Measurements from ENCODE around the gene EPHX1.
"Not testable (repeated sequence)": the region's sequence is repeated elsewhere in the genome, so short reads cannot be mapped to it uniquely, and the experiment has no call there.

The EPHX1 gene

GRCh38 chr1:225883616-225884265 is 73.8 kb downstream of the EPHX1 start:
- DNase-seq, result no peak

DNA sequence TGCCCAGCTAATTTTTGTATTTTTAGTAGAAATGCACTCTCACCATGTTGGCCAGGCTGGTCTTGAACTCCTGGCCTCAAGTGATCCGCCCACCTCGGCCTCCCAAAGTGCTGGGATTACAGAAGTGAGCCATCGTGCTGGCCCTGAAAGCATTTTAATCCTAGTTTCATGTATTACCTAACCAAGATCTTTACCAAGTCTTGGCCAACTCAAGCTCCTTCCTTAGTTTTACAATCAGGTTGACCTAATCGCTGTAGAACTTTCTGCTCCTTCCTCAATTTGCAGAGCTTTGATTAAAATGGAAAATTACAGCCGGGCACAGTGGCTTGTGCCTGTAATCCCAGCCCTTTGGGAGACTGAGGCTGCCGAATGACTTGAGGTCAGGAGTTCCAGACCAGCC is 75.4 kb downstream of the EPHX1 start:
- no peak for DNase-seq

DNA sequence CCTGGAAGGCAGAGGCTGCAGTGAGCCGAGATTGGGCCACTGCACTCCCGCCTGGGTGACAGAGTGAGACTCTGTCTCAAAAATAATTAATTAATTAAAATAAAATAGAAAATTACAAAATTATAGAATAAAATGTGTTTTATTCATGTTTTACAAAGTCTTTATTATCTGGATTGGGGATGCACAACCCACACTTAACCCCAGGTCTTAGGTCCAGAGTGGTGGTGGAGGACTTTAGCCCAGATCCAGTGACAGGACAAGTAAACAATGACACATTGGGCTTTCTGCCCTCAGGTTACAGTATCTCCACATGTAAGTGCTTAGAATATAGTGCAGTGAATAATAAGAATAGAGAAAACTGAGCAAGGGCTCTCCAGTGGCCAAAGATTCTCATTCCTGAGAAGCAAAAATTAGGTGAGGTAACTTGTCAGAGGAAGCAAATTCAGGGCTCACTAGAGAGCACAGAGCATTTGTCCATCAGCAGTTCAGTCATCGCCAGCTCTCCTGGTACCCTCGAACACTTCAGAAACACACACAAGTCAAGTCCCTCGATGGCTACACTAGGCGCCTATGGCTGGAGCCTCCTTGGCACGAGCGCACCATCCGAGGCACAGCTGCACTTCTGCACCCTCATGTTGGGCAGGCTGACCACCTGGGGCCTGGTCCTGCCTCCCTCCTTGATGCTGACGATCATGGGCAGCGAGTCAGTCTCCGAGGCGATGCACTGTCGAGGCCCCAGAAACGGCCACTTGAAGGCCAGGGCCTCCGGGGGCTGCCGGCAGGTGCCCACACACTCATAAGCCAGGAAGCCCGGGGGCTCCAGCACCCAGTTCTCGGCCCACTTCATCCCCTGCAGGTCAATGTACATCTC is 76.5 kb downstream of the EPHX1 start:
- DNase-seq, result no peak

DNA sequence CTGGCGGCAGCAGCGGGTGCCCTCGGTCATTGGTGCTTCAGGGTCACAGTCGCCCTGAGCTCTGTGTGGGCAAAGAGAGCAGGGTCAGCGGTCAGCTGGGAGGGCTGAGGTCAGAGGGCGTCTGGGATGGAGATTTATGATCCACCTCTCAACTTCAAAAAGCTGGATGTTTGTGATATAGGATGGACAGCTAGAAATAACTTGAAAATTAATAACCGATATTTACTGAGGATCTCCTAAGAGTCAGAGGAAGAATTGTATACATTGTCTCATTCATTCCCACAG is 77.0 kb downstream of the EPHX1 start:
- DNase-seq, result no peak

- not testable (repeated sequence) for DNase-seq
Measured at GRCh38 chr1:225887554-225888288, 77.8 kb downstream of the EPHX1 start.

- DNase-seq, result no peak
Measured at GRCh38 chr1:225888289-225888897, 78.5 kb downstream of the EPHX1 start.

GRCh38 chr1:225888898-225889601 is 79.1 kb downstream of the EPHX1 start, which contains the start of gene LEFTY1:
Gene LEFTY1 (minus strand): TSS chr1:225889146. CDS start chr1:225889066, 80 bp downstream.
- no peak for DNase-seq

GRCh38 chr1:225889743-225890142 is 79.8 kb downstream of the EPHX1 start:
- no peak for DNase-seq

DNA sequence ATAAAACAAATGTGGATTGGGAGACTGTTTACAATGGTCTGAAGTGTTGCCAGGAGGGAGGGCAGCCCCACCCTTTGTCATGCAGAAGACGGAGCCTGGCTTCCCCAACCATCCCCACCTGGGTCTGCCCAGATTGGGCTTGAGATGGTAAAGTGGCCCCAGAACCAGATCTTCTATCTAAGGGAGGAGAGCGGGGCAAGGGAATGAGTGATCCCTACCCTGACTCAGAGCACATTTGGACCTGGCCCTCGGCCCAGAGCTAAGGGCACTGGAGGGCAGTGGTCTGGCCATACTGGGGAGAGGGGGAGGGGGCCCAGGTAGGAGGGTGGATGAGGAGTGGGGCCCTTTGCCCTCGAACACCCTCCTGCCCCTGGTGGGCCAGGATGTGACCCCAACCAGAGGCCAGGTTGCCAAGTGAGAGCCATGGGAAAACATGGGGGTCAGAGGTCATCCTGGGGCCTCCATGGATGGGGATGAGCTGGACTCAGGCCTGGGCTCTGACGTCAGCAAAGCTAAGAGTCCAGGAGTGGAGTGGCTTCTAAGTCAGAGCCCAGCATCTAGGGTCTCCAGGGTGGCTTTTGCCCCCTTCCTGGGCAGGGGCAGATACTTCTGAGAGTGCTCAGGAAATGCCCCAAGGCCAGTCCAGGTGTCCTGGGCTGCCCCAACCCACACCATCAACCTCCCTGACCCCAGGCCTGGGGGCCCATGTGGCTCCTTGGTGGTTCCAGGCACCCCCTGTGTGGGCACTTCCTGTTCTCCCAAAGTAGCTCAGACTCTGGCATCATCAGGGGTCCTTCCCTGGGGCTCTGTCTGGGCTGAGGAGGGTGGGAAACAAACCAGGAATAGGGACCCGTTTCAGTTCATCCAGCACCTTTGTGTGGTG is 80.7 kb downstream of the EPHX1 start:
- no peak for DNase-seq

DNA sequence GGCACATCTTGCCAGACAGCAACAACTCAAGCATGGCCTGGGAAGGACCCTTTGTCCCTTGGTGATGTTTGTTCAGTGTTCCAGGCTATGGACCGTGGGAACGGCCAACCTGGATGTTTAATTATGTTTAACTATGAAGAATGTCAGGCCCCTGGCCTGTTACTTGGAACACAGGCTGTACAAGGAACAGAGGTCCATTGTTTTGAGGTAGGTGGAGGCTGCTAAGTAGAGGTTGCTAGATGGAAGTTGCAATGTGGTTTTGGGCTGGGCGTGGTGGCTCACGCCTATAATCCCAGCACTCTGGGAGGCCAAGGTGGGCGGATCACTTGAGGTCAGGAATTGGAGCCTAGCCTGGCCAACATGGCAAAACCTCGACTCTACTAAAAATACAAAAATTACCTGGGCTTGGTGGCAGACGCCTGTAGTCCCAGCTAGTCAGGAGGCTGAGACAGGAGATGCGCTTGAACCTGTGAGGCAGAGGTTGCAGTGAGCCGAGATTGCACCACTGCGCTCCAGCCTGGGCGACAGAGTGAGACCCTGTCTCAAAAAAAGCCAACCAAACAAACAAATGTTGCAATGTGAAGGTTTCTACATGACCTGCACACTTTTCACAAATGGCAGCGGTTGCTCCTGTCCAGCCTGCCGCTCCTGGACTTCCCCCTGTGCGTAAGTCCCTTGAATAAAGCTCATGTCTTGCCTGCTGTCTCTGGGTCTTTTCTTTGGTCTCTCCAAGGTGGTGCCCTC is 81.5 kb downstream of the EPHX1 start:
- DNase-seq, result no peak

DNA sequence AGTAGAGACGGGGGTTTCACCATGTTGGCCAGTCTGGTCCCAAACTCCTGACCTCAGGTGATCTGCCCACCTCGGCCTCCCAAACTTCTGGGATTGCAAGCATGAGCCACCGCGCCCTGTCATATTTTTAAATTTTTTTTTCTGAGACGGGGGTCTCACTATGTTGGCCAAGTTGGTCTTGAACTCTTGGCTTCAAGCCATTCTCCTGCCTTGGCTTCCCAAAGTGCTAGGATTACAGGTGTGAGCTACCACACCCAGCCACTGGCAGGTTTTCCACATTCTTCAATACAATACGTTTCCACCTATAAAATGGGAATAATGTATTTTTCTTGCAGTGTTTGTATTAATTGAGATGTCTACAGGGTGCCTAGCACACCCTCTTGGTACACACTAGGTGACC is 82.4 kb downstream of the EPHX1 start:
- no peak for DNase-seq

Data from DMS153 (cell line).